ENCODE data around the gene EIF1.
A peak's percentile ranks its signal among the peaks of the same experiment; 100 is the strongest.
"Not testable (repeated sequence)": the region's sequence is repeated elsewhere in the genome, so short reads cannot be mapped to it uniquely, and the experiment has no call there.

Gene EIF1

GRCh38 chr17:41678411-41678906 lies 10.2 kb upstream of the EIF1 start:
- no peak for DNase-seq (ENCODE audit: low read depth in 3 of 3, low spot score in 1 of 3)

DNA sequence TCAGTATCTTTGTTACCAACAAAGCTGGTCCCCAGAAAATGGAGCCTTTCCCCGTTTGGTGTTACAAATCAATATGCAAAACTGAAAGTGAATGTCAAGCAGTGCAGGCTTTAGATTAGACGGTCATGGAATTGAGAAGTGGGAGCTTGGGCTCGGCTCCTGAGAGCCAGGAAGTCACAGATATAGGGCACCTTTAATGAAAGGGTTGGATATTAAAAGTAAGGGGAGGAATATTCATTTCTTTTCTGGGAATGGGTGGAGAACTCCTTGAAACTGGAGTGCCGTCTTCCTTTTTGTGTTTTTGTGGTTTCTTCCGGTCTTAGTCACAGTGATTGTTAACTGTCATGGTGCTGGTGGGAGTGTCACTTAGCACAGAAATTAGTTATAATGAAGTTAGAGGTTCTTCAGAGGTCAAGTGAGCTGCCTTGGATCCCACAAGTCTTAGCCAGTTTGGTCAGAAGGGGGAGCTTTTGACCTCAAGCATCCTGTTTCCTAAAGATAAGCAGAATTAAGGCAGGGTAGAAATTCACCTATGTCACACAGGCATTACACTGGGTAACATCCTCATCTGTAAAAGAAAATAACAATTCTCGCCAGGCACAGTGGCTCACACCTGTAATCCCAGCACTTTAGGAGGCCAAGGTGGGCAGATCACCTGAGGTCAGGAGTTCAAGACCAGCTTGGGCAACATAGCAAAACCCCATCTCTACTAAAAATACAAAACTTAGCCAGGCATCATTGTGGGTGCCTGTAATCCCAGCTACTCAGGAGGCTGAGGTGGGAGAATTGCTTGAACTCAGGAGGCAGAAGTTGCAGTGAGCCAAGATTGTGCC lies 9.6 kb upstream of the EIF1 start:
- peak in 1 of 3 donors; percentile 24 for DNase-seq (ENCODE audit: low read depth in 3 of 3, low spot score in 1 of 3)

- DNase-seq (ENCODE audit: low read depth in 3 of 3, low spot score in 1 of 3): no peak
These were observed 8.8 kb upstream of the EIF1 start for GRCh38 chr17:41679740-41680425.

- no peak for DNase-seq (ENCODE audit: low read depth in 3 of 3, low spot score in 1 of 3)
These were observed 8.2 kb upstream of the EIF1 start for GRCh38 chr17:41680426-41681040.

- DNase-seq (ENCODE audit: low read depth in 3 of 3, low spot score in 1 of 3): no peak
These were observed 6.9 kb upstream of the EIF1 start for GRCh38 chr17:41681776-41682175.

DNA sequence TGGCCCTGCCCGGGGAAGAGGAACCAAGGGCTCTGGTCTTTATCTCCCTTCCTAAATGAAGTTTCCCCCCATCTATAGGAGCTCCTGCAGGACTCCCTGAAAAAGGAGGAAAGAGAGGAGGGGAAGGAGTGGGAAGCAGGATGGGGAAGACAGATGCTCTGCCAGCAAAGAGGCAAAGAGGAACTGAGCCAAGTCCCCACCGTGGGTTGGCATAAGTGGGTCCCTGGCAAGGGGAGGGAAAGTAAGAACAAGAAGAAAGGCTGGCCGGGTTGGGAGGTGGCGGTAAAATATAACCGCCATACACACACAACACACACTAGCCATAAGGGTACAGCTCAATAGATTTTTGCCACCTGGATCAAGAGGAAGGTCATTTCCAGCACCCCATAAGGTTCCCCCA lies 6.1 kb upstream of the EIF1 start:
- DNase-seq (ENCODE audit: low read depth in 3 of 3, low spot score in 1 of 3): no peak

DNA sequence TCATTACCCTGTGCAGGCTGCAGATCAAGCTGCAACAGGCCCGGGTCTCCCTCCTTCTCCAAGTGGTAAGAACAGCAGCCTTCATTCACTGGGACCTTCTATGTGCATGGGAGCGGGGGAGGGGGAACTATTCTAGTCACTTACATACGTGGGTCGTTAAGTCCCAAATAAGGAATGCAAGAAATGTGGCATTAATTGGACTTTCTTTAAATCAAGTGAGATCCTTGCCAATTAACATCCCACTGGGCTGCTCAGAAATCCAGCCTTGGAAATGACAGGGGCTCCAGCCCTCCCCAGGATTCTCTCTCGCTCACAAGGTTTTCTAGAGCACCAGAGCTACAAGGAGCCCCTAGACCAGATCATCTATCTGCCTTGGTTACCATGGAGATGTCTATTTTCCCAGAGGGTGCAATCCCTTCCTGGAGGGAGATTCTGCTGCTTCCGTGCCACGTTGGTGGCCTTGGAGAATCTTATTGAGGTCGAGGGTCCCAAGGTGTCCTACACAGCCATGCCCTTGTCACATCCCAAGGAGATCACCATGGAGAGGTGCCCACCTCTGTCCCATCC lies 5.2 kb upstream of the EIF1 start:
- no peak for DNase-seq (ENCODE audit: low read depth in 3 of 3, low spot score in 1 of 3)

- DNase-seq (ENCODE audit: low read depth in 3 of 3, low spot score in 1 of 3): no peak
These were observed 4.7 kb upstream of the EIF1 start for GRCh38 chr17:41684035-41684434.

DNA sequence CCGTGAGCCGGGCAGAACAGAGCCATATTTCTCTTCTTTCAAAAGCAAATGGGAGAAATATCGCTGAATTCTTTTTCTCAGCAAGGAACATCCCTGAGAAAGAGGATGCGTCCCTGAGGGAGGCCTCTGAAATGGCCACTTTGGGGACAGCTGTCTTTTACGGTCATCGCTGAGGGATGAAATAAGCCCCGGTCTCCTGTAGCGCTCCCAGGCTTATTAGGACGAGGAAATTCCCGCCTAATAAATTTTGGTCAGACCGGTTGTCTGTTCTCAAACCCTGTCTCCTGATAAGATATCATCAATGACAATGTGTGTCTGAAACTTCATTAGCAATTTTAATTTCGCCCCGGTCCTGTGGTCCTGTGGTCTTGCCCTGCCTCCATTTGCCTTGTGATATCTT lies 2.9 kb upstream of the EIF1 start:
- DNase-seq (ENCODE audit: low read depth in 3 of 3, low spot score in 1 of 3): not testable (repeated sequence)

DNA sequence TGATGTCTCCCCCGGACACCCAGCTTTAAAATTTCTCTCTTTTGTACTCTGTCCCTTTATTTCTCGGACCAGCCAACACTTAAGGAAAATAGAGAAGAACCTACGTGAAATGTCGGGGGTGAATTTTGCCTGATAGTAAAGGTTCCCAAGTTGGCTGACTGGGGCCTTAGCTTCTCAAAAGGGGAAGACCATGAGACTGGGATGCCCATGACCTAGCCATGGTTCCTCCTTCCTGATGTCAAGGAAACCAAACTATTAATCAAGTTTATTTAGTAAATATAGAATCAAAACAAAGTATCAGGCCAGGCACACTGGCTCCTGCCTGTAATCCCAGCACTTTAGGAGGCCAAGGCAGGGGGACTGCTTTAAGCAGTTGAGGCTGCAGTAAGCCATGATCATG lies 2.4 kb upstream of the EIF1 start:
- DNase-seq (ENCODE audit: low read depth in 3 of 3, low spot score in 1 of 3): no peak

- DNase-seq (ENCODE audit: low read depth in 3 of 3, low spot score in 1 of 3): peak in 1 of 3 donors; percentile 18
These were observed 651 bp upstream of the EIF1 start for GRCh38 chr17:41687828-41688640.

DNA sequence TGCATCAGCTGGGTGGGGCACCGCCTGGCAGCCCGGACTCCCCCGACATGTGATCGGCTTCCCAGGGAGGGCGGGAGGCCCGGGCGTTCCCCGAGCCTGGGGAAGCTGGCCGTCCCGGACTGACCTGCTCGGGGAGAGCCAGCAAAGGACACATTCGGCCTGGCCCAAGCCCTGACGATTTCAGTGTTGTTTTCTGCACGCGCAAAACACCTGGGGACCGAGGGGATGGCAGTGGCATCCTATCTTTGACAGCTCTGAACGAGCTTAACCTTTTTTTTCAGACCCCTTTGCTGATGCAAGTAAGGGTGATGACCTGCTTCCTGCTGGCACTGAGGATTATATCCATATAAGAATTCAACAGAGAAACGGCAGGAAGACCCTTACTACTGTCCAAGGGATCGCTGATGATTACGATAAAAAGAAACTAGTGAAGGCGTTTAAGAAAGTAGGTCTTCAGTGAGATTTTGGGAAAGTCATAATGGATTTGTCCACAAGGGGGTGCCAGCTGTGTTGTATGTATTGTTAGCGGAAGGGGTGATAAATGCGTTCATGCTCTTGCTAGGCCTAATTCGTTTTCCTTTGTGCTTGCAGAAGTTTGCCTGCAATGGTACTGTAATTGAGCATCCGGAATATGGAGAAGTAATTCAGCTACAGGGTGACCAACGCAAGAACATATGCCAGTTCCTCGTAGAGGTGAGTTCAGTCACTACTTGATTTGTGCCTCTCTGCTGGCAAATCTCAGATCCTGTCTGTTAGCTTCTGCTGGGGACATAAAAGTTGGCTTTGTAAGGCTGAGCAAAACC lies 1.0 kb downstream of the EIF1 start:
- DNase-seq (ENCODE audit: low read depth in 3 of 3, low spot score in 1 of 3): no peak

- DNase-seq (ENCODE audit: low read depth in 3 of 3, low spot score in 1 of 3): no peak
These were observed 1.8 kb downstream of the EIF1 start for GRCh38 chr17:41690497-41690896.

GRCh38 chr17:41691031-41691777 lies 2.5 kb downstream of the EIF1 start:
- DNase-seq (ENCODE audit: low read depth in 3 of 3, low spot score in 1 of 3): no peak

- DNase-seq (ENCODE audit: low read depth in 3 of 3, low spot score in 1 of 3): no peak
These were observed 4.2 kb downstream of the EIF1 start for GRCh38 chr17:41692722-41693521.

DNA sequence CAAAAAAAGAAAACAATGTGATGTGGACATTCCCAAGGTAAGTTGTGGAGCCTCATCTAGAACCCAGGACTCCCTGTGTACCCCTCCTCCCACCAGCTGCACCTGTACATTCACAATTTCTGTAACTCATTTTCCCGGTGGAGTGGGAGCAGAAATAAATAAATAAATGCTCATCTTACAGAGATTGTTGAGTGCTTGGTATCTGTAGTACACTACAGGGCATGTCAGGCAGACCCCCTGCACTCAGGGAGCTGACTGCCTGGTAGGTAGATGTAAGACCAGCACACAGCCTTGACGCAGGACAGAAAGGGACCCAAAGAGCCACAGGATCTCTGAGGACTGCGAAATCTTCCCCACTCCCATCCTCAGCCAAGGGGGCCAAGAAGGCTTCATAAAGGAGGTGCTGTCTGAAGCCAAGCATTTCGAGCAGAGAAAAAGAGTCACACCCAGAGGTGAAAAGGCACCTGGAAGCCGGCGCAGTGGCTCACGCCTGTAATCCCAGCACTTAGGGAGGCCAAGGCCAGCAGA lies 6.5 kb downstream of the EIF1 start:
- no peak for DNase-seq (ENCODE audit: low read depth in 3 of 3, low spot score in 1 of 3)

DNA sequence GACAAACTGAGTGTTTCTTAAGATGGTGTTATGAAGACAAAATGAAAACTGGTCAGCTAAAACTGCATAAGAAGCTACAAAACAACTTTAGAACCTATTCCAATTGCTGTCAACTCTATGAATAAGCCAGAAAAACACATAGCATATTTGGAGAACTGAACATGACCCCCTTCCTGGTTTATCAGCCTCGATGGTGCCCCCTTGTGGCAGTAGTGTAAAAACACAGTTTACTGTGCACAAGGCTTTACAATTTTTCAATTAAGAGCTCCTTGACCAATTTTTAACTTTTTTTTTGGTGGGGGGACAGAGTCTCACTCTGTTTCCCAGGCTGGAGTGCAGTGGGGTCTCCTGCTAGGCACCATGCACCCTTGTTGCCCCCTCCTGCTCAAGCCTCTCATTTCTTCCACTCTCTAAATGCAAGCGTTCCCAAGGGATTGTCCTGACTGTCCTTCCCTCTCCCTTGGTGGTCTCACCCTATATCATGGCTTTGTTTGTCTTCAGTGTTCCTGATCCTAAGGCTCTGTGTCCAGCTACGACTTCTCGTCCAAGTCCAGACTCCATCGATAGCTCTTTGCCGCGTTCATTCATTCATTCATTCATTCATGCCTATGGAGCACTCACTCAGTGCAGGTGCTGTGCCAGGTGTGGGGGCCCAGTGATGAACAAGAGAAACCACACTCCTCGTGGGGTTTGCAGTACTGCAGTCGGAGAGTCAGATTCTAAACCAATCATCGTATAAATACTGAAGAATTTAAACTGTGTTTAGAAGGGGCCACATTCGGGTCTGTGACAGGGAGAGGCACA lies 7.5 kb downstream of the EIF1 start:
- peak; percentile 34 to 54 (median 36) for DNase-seq (ENCODE audit: low read depth in 3 of 3, low spot score in 1 of 3)
